MM.1S (cell line): ENCODE measurements around the gene ZNF791.

Experiments used
- DNase-seq: peaks from one replicate; pipeline ENCODE4 v3.0.0-alpha.2; 2015
- H2AFZ ChIP-seq: fragments of 300-600 bp; sonication (generic); 2 replicates; pipeline ENCODE4 v1.6.0; 2016; ENCODE audit warnings: antibody characterized with exemption, low read length
- H3F3A ChIP-seq: fragments of 300-600 bp; sonication (generic); 2 replicates; pipeline ENCODE4 v1.6.1; 2016; ENCODE audit warnings: mild to moderate bottlenecking, antibody characterized with exemption, low read length, moderate library complexity, mixed read lengths; ENCODE audit not compliant: insufficient read depth
- H3K27ac ChIP-seq: fragments of 300-600 bp; sonication (generic); 2 replicates; pipeline ENCODE4 v1.5.1; 2016; ENCODE audit warnings: mild to moderate bottlenecking, low read length
- H3K27me3 ChIP-seq: fragments of 300-600 bp; sonication (generic); replicated peaks from 2 replicates; pipeline ENCODE4 v1.6.0; 2016; ENCODE audit warnings: low read length; ENCODE audit not compliant: insufficient read depth
- H3K36me3 ChIP-seq: fragments of 300-600 bp; sonication (generic); replicated peaks from 2 replicates; pipeline ENCODE4 v1.6.1; 2016; ENCODE audit warnings: mild to moderate bottlenecking, low read length, mixed read lengths; ENCODE audit not compliant: insufficient read depth
- H3K4me1 ChIP-seq: fragments of 300-600 bp; sonication (generic); 2 replicates; pipeline ENCODE4 v1.6.1; 2016; ENCODE audit warnings: low read length, mixed read lengths
- H3K4me2 ChIP-seq: fragments of 300-600 bp; sonication (generic); 2 replicates; pipeline ENCODE4 v1.6.0; 2016; ENCODE audit warnings: low read depth, low read length
- H3K4me3 ChIP-seq: fragments of 300-600 bp; sonication (generic); 2 replicates; pipeline ENCODE4 v1.5.1; 2016; ENCODE audit warnings: low read length, mixed read lengths
- H3K79me2 ChIP-seq: fragments of 300-600 bp; sonication (generic); 2 replicates; pipeline ENCODE4 v1.6.1; 2016; ENCODE audit warnings: mixed run types, low read length, mixed read lengths
- H3K9ac ChIP-seq: fragments of 300-600 bp; sonication (generic); 2 replicates; pipeline ENCODE4 v1.6.1; 2016; ENCODE audit warnings: low read length, mixed read lengths
- H3K9me2 ChIP-seq: fragments of 300-600 bp; sonication (generic); replicated peaks from 2 replicates; pipeline ENCODE4 v1.6.1; 2016; ENCODE audit warnings: mild to moderate bottlenecking, low read length, mixed read lengths; ENCODE audit not compliant: insufficient read depth
- H3K9me3 ChIP-seq: fragments of 300-600 bp; sonication (generic); replicated peaks from 2 replicates; pipeline ENCODE4 v1.6.1; 2016; ENCODE audit warnings: mild to moderate bottlenecking, low read length, mixed read lengths; ENCODE audit not compliant: insufficient read depth
- H4K20me1 ChIP-seq: fragments of 300-600 bp; sonication (generic); 2 replicates; pipeline ENCODE4 v1.6.1; 2016; ENCODE audit warnings: mild to moderate bottlenecking, low read length, moderate library complexity, mixed read lengths; ENCODE audit not compliant: insufficient read depth
- CTCF ChIP-seq: fragments of 300-600 bp; sonication (generic); IDR thresholded peaks from 2 replicates; pipeline ENCODE4 v1.5.1; 2016; ENCODE audit warnings: antibody characterized with exemption, low read length, mixed read lengths
- EZH2 ChIP-seq: fragments of 300-600 bp; sonication (generic); optimal IDR thresholded peaks from 2 replicates; pipeline ENCODE3; 2017; ENCODE audit warnings: low read depth, mild to moderate bottlenecking, antibody characterized with exemption, low read length, mixed read lengths
- EZH2phosphoT487 ChIP-seq: fragments of 300-600 bp; sonication (generic); IDR thresholded peaks from 2 replicates; pipeline ENCODE4 v1.6.1; 2018; ENCODE audit warnings: antibody characterized with exemption, low read length

Gene ZNF791

GRCh38 chr19:12669270-12670158 is 58.8 kb downstream of the ZNF791 start:
- Histone ChIP-seq H3K9ac (peak overlapping the region; percentile 96), H3K4me1 (peaks cover 22% of the 10 kb centered on the region), H3K4me3 (peak overlapping the region; percentile 97), H3K27ac (peak overlapping the region; percentile 87), H3F3A (no peaks in the 10 kb centered on the region), H2AFZ (peak overlapping the region; percentile 94), H3K9me2 (no peaks in the 10 kb centered on the region), H4K20me1 (no peaks in the 10 kb centered on the region), H3K79me2 (peaks cover 60% of the 10 kb centered on the region), H3K36me3 (no peaks in the 10 kb centered on the region), H3K9me3 (no peaks in the 10 kb centered on the region), H3K27me3 (no peaks in the 10 kb centered on the region), H3K4me2 (peak overlapping the region; percentile 83)
- TF ChIP-seq EZH2phosphoT487, result no peak
- TF ChIP-seq EZH2, result no peak
- TF ChIP-seq CTCF, result no peak
- DNase-seq, result peak; percentile 84

GRCh38 chr19:12670159-12670928 is 59.6 kb downstream of the ZNF791 start:
- peak overlapping the region; percentile 96 for H3K9ac ChIP-seq
- no peaks in the 10 kb centered on the region for H4K20me1 ChIP-seq
- no peaks in the 10 kb centered on the region for H3K27me3 ChIP-seq
- H2AFZ ChIP-seq, result peak overlapping the region; percentile 94
- peaks cover 61% of the 10 kb centered on the region for H3K79me2 ChIP-seq
- no peaks in the 10 kb centered on the region for H3K9me2 ChIP-seq
- no peaks in the 10 kb centered on the region for H3K36me3 ChIP-seq
- H3K9me3 ChIP-seq, result no peaks in the 10 kb centered on the region
- TF ChIP-seq CTCF, result no peak
- no peak for TF ChIP-seq EZH2
- no peak for TF ChIP-seq EZH2phosphoT487
- peak overlapping the region; percentile 83 for H3K4me2 ChIP-seq
- H3K4me3 ChIP-seq, result peak overlapping the region; percentile 97
- H3K27ac ChIP-seq, result peak overlapping the region; percentile 87; the same call in 1 of the 2 replicates
- DNase-seq, result no peak
- H3F3A ChIP-seq, result no peaks in the 10 kb centered on the region
- peaks cover 22% of the 10 kb centered on the region for H3K4me1 ChIP-seq

GRCh38 chr19:12672744-12673143 is 62.0 kb downstream of the ZNF791 start:
- Histone ChIP-seq H3K9me3 (no peaks in the 10 kb centered on the region), H4K20me1 (0 out of 2 replicates have a peak, but pooled peaks cover 5% of the 10 kb centered on the region), H3K4me1 (peaks cover 14% of the 10 kb centered on the region)

More at GRCh38 chr19:12672744-12673143, 62.0 kb downstream of the ZNF791 start:
- H3F3A ChIP-seq, result 0 out of 2 replicates have a peak, but pooled peaks cover 6% of the 10 kb centered on the region
- H3K36me3 ChIP-seq, result peaks cover 5% of the 10 kb centered on the region; the same call in 1 of the 2 replicates
- peaks cover 49% of the 10 kb centered on the region for H3K79me2 ChIP-seq
- no peak overlapping the region for H3K4me2 ChIP-seq
- H3K27me3 ChIP-seq, result no peaks in the 10 kb centered on the region
- no peak for DNase-seq
- no peak overlapping the region for H2AFZ ChIP-seq
- H3K9me2 ChIP-seq, result no peaks in the 10 kb centered on the region
- H3K4me3 ChIP-seq, result no peak overlapping the region
- no peak overlapping the region for H3K27ac ChIP-seq
- TF ChIP-seq CTCF (no peak), EZH2phosphoT487 (no peak), EZH2 (no peak)
- no peak overlapping the region for H3K9ac ChIP-seq
